ENCODE data around the gene VSIR. TPM values are rescaled to one million over a fixed set of nuclear protein-coding genes. Genes with fewer than 3 reads are reported as not detected.

The VSIR gene
- total RNA-seq, 1 donor from 2014 or later, result not detected

GRCh38 chr10:71722849-71723248 lies 50.5 kb downstream of the VSIR start:
- no peaks in the 10 kb centered on the region for H3K36me3 Mint-ChIP-seq (ENCODE audit: low read depth)

GRCh38 chr10:71721313-71721712 lies 52.0 kb downstream of the VSIR start:
- peaks cover 7% of the 10 kb centered on the region for H3K4me1 Mint-ChIP-seq
- no peak overlapping the region for H3K4me3 Mint-ChIP-seq
- H3K27me3 Mint-ChIP-seq (ENCODE audit: low read depth), result peaks cover 3% of the 10 kb centered on the region
- no peak for TF ChIP-seq CTCF (conservative IDR thresholded peaks at IDR 0.05)
- H3K27ac Mint-ChIP-seq (ENCODE audit: unreplicated experiment), result no peak overlapping the region
- no peaks in the 10 kb centered on the region for H3K9me3 Mint-ChIP-seq
- DNase-seq (ENCODE audit: low read depth, low spot score), result no peak
- H3K36me3 Mint-ChIP-seq (ENCODE audit: low read depth), result no peaks in the 10 kb centered on the region

More at GRCh38 chr10:71722849-71723248, 50.5 kb downstream of the VSIR start:
- peaks cover 3% of the 10 kb centered on the region for H3K27me3 Mint-ChIP-seq (ENCODE audit: low read depth)
- peaks cover 7% of the 10 kb centered on the region for H3K4me1 Mint-ChIP-seq
- no peak overlapping the region for H3K27ac Mint-ChIP-seq (ENCODE audit: unreplicated experiment)
- no peak for TF ChIP-seq CTCF (conservative IDR thresholded peaks at IDR 0.05)
- no peak overlapping the region for H3K4me3 Mint-ChIP-seq
- no peak for DNase-seq (ENCODE audit: low read depth, low spot score)
- no peaks in the 10 kb centered on the region for H3K9me3 Mint-ChIP-seq

- DNase-seq (ENCODE audit: low read depth, low spot score), result no peak
- H3K4me3 Mint-ChIP-seq, result no peak overlapping the region
- TF ChIP-seq CTCF (conservative IDR thresholded peaks at IDR 0.05), result no peak
- H3K36me3 Mint-ChIP-seq (ENCODE audit: low read depth), result no peaks in the 10 kb centered on the region
- peaks cover 3% of the 10 kb centered on the region for H3K27me3 Mint-ChIP-seq (ENCODE audit: low read depth)
- H3K9me3 Mint-ChIP-seq, result no peaks in the 10 kb centered on the region
- H3K27ac Mint-ChIP-seq (ENCODE audit: unreplicated experiment), result no peak overlapping the region
- H3K4me1 Mint-ChIP-seq, result no peaks in the 10 kb centered on the region
Observed at GRCh38 chr10:71720288-71720687, 53.0 kb downstream of the VSIR start.

GRCh38 chr10:71719464-71720201 lies 53.7 kb downstream of the VSIR start, which contains the start of gene C10orf105:
C10orf105 (minus strand) TSS chr10:71719778; CDS start chr10:71716337, 3,441 bp downstream.
- H3K9me3 Mint-ChIP-seq, result no peaks in the 10 kb centered on the region
- no peaks in the 10 kb centered on the region for H3K4me1 Mint-ChIP-seq
- H3K27me3 Mint-ChIP-seq (ENCODE audit: low read depth), result peaks cover 3% of the 10 kb centered on the region
- no peaks in the 10 kb centered on the region for H3K36me3 Mint-ChIP-seq (ENCODE audit: low read depth)
- no peak within 1 kb of the TSS for H3K4me3 Mint-ChIP-seq
- TF ChIP-seq CTCF (conservative IDR thresholded peaks at IDR 0.05), result no peak
- H3K27ac Mint-ChIP-seq (ENCODE audit: unreplicated experiment), result no peak within 1 kb of the TSS
- DNase-seq (ENCODE audit: low read depth, low spot score), result no peak

GRCh38 chr10:71719042-71719441 lies 54.3 kb downstream of the VSIR start:
- Mint-ChIP-seq H3K4me1 (no peaks in the 10 kb centered on the region), H3K4me3 (no peak overlapping the region), H3K27me3 (ENCODE audit: low read depth) (peaks cover 3% of the 10 kb centered on the region), H3K9me3 (no peaks in the 10 kb centered on the region), H3K36me3 (ENCODE audit: low read depth) (no peaks in the 10 kb centered on the region), H3K27ac (ENCODE audit: unreplicated experiment) (no peak overlapping the region)
- no peak for TF ChIP-seq CTCF (conservative IDR thresholded peaks at IDR 0.05)
- DNase-seq (ENCODE audit: low read depth, low spot score), result no peak

All from neural crest cell (in vitro differentiated cells).